Measurements from ENCODE around the gene PUS1.
A peak's percentile ranks its signal among the peaks of the same experiment; 100 is the strongest.
"Not testable (repeated sequence)": the region's sequence is repeated elsewhere in the genome, so short reads cannot be mapped to it uniquely, and the experiment has no call there.

The PUS1 gene

GRCh38 chr12:131934535-131934934, 5.5 kb downstream of the PUS1 start:
- DNase-seq (ENCODE audit: low read depth in 1 of 2, low spot score in 1 of 2) = no peak

- no peak for DNase-seq (ENCODE audit: low read depth in 1 of 2, low spot score in 1 of 2)
Observed at GRCh38 chr12:131938082-131938481, 9.0 kb downstream of the PUS1 start.

GRCh38 chr12:131939007-131939406, 9.9 kb downstream of the PUS1 start:
- DNase-seq (ENCODE audit: low read depth in 1 of 2, low spot score in 1 of 2) = no peak

GRCh38 chr12:131940141-131940547, 11.1 kb downstream of the PUS1 start:
- no peak for DNase-seq (ENCODE audit: low read depth in 1 of 2, low spot score in 1 of 2)

- no peak for DNase-seq (ENCODE audit: low read depth in 1 of 2, low spot score in 1 of 2)
Observed at GRCh38 chr12:131941116-131941986, 12.3 kb downstream of the PUS1 start.

- no peak for DNase-seq (ENCODE audit: low read depth in 1 of 2, low spot score in 1 of 2)
Observed at GRCh38 chr12:131941987-131942341, 12.9 kb downstream of the PUS1 start.

GRCh38 chr12:131942671-131943070, 13.6 kb downstream of the PUS1 start:
- no peak for DNase-seq (ENCODE audit: low read depth in 1 of 2, low spot score in 1 of 2)

- no peak for DNase-seq (ENCODE audit: low read depth in 1 of 2, low spot score in 1 of 2)
Observed at GRCh38 chr12:131943389-131943788, 14.3 kb downstream of the PUS1 start.

- no peak for DNase-seq (ENCODE audit: low read depth in 1 of 2, low spot score in 1 of 2)
Observed at GRCh38 chr12:131943876-131944275, 14.8 kb downstream of the PUS1 start.

- DNase-seq (ENCODE audit: low read depth in 1 of 2, low spot score in 1 of 2) = no peak
Observed at GRCh38 chr12:131944601-131945251, 15.7 kb downstream of the PUS1 start.

- no peak for DNase-seq (ENCODE audit: low read depth in 1 of 2, low spot score in 1 of 2)
Observed at GRCh38 chr12:131946757-131947156, 17.7 kb downstream of the PUS1 start.

- no peak for DNase-seq (ENCODE audit: low read depth in 1 of 2, low spot score in 1 of 2)
Observed at GRCh38 chr12:131947482-131948027, 18.5 kb downstream of the PUS1 start.

- no peak for DNase-seq (ENCODE audit: low read depth in 1 of 2, low spot score in 1 of 2)
Observed at GRCh38 chr12:131948166-131948712, 19.2 kb downstream of the PUS1 start.

GRCh38 chr12:131948713-131949430, 19.8 kb downstream of the PUS1 start:
- DNase-seq (ENCODE audit: low read depth in 1 of 2, low spot score in 1 of 2) = not testable (repeated sequence)

- DNase-seq (ENCODE audit: low read depth in 1 of 2, low spot score in 1 of 2) = peak; percentile 93
Observed at GRCh38 chr12:131949431-131950181, 20.5 kb downstream of the PUS1 start, which contains the start of gene EP400. EP400 (plus strand) TSS chr12:131949942; CDS start chr12:131960620, 10,678 bp downstream.

GRCh38 chr12:131950182-131950913, 21.3 kb downstream of the PUS1 start:
- DNase-seq (ENCODE audit: low read depth in 1 of 2, low spot score in 1 of 2) = peak in 1 of 2 donors; percentile 19

GRCh38 chr12:131953810-131954209, 24.7 kb downstream of the PUS1 start:
- not testable (repeated sequence) for DNase-seq (ENCODE audit: low read depth in 1 of 2, low spot score in 1 of 2)

GRCh38 chr12:131954460-131954859, 25.4 kb downstream of the PUS1 start:
- DNase-seq (ENCODE audit: low read depth in 1 of 2, low spot score in 1 of 2) = not testable (repeated sequence)

- no peak for DNase-seq (ENCODE audit: low read depth in 1 of 2, low spot score in 1 of 2)
Observed at GRCh38 chr12:131959116-131959515, 30.0 kb downstream of the PUS1 start.
